Esophagus muscularis mucosa (tissue), 4 donors: ENCODE measurements around the gene ANKRD18B.

ENCODE experiments used
- CTCF ChIP-seq, 3 experiments: fragments of 200-600 bp in 2 of 3; fragments of 450-650 bp in 1 of 3; sonication (generic) in 2 of 3; IDR thresholded peaks; one replicate each; pipeline ENCODE4 v1.5.1; 2017 to 2019; ENCODE audit warnings: antibody characterized with exemption in 3 of 3, mild to moderate bottlenecking in 2 of 3, moderate library complexity in 1 of 3
- EP300 ChIP-seq: sonication (generic); formaldehyde crosslinking; IDR thresholded peaks from one replicate; pipeline ENCODE4 v1.6.1; 2017; ENCODE audit warnings: antibody characterized with exemption
- POLR2A ChIP-seq: fragments of 450-650 bp; IDR thresholded peaks from one replicate; pipeline ENCODE4 v1.6.1; 2017; ENCODE audit warnings: antibody characterized with exemption, moderate library complexity, mild to moderate bottlenecking, low read depth
- POLR2AphosphoS5 ChIP-seq, 2 donors: sonication (generic); formaldehyde crosslinking; IDR thresholded peaks; one replicate each; pipeline ENCODE4 v1.6.1; 2017; ENCODE audit warnings: antibody characterized with exemption in 2 of 2

GRCh38 chr9:33506626-33507370 is 17.3 kb upstream of the ANKRD18B start:
- TF ChIP-seq EP300 (no peak), CTCF (IDR thresholded peaks at IDR 0.05) (no peak), POLR2A (no peak), POLR2AphosphoS5 (IDR thresholded peaks at IDR 0.05) (no peak)
